H1 (cell line): ENCODE results near the gene FOXL3.

Experiments
- CBX8 ChIP-seq: fragments of 300-800, 300-1000 bp; sonication (generic); IDR thresholded peaks from 2 replicates; pipeline ENCODE4 v1.7.1; 2016; ENCODE audit warnings: low read depth, low read length, borderline replicate concordance
- E2F6 ChIP-seq: IDR thresholded peaks from 2 replicates; pipeline ENCODE4 v1.6.1; 2012; ENCODE audit warnings: inconsistent platforms
- EP300 ChIP-seq, 2 experiments: IDR thresholded peaks; 1 replicate in 1 of 2; 2 replicates in 1 of 2; pipeline ENCODE4 v1.6.1; 2011 to 2012; ENCODE audit warnings: low read depth in 2 of 2, low read length in 2 of 2, mild to moderate bottlenecking in 2 of 2, borderline replicate concordance in 1 of 2, inconsistent platforms in 1 of 2, moderate library complexity in 1 of 2
- MAFK ChIP-seq: IDR thresholded peaks from 2 replicates; pipeline ENCODE4 v1.6.1; 2012; ENCODE audit warnings: low read depth, mild to moderate bottlenecking, improper control_type of control experiment, low read length
- MAX ChIP-seq: IDR thresholded peaks from 2 replicates; pipeline ENCODE4 v1.6.1; 2012; ENCODE audit warnings: inconsistent platforms
- RAD21 ChIP-seq, 2 experiments: IDR thresholded peaks in 1 of 2; conservative IDR thresholded peaks in 1 of 2; 2 replicates each; pipeline ENCODE4 v1.6.1; 2011; ENCODE audit warnings: low read depth in 2 of 2, low read length in 2 of 2, improper control_type of control experiment in 1 of 2, inconsistent platforms in 1 of 2, mild to moderate bottlenecking in 1 of 2, moderate library complexity in 1 of 2
- SIX5 ChIP-seq: IDR thresholded peaks from 2 replicates; pipeline ENCODE4 v1.6.1; 2011; ENCODE audit warnings: mild to moderate bottlenecking, low read depth, low read length
- TBP ChIP-seq: IDR thresholded peaks from 2 replicates; pipeline ENCODE4 v1.6.1; 2011; ENCODE audit warnings: low read depth, low read length, improper control_type of control experiment
- YY1 ChIP-seq: IDR thresholded peaks from 2 replicates; pipeline ENCODE4 v1.6.1; 2011; ENCODE audit warnings: low read depth, mild to moderate bottlenecking, low read length
- TF ChIP-seq, protein P1 (sequence below), 3 experiments: IDR thresholded peaks; 1 replicate in 2 of 3; 2 replicates in 1 of 3; pipeline versions ENCODE4 v1.5.1 to v1.6.1; 2011; ENCODE audit warnings: low read length in 3 of 3, mild to moderate bottlenecking in 3 of 3, inconsistent platforms in 2 of 3, low read depth in 1 of 3, moderate library complexity in 1 of 3; ENCODE audit not compliant: insufficient read depth in 1 of 3; ENCODE audit errors: control extremely low read depth in 1 of 3

DNA sequence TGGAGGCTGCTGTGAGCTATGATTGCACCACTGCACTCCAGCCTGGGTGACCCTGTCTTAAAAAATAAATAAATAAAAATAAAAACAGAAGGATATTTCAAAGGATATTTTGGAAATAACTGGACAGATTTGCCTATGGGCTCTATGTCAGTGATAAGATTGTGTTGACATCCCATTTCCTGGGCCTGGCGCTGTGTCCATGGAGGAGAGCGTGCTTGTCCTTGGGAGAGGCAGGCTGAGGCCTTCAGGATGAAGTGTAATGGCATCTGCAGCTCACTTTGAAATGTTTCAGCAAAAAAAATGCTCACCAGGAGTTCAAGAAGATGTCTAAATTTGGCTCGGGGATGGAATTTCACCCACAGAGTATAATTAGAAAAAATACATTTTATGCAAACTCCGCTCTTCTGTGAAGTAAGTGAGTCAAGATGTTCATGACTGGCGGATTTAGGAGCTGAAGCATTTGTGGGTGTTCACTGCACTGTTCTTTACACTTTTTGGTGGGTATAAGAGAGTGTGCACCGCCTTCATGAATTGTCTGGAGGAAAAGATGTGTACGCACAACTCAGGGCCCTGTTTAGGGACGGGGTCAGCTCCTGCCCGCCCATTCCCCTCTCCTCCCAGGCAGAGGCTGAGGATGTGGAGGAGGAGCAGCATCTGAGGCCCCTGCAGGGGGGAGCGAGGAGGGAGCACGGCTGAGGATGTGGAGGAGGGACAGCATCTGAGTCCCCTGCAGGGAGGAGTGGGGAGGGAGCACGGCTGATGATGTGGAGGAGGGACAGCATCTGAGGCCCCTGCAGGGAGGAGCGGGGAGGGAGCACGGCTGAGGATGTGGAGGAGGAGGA lies 18.5 kb upstream of the FOXL3 start:
- TF ChIP-seq, protein P1, sequence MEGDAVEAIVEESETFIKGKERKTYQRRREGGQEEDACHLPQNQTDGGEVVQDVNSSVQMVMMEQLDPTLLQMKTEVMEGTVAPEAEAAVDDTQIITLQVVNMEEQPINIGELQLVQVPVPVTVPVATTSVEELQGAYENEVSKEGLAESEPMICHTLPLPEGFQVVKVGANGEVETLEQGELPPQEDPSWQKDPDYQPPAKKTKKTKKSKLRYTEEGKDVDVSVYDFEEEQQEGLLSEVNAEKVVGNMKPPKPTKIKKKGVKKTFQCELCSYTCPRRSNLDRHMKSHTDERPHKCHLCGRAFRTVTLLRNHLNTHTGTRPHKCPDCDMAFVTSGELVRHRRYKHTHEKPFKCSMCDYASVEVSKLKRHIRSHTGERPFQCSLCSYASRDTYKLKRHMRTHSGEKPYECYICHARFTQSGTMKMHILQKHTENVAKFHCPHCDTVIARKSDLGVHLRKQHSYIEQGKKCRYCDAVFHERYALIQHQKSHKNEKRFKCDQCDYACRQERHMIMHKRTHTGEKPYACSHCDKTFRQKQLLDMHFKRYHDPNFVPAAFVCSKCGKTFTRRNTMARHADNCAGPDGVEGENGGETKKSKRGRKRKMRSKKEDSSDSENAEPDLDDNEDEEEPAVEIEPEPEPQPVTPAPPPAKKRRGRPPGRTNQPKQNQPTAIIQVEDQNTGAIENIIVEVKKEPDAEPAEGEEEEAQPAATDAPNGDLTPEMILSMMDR (IDR thresholded peaks at IDR 0.05; ENCODE audit: control extremely low read depth in 1 of 3, insufficient read depth in 1 of 3, low read depth in 1 of 3, low read length in 3 of 3) = no peak
- no peak for TF ChIP-seq EP300 (IDR thresholded peaks at IDR 0.05; ENCODE audit: borderline replicate concordance in 1 of 2, low read depth in 2 of 2, low read length in 2 of 2)
- TF ChIP-seq RAD21 (IDR thresholded peaks at IDR 0.05 in 1 of 2, conservative IDR thresholded peaks at IDR 0.05 in 1 of 2; ENCODE audit: low read depth in 2 of 2, low read length in 2 of 2) = no peak
- TF ChIP-seq CBX8 = no peak
- no peak for TF ChIP-seq MAX
- TF ChIP-seq SIX5 = no peak
- no peak for TF ChIP-seq YY1
- TF ChIP-seq MAFK = no peak
- no peak for TF ChIP-seq E2F6
- TF ChIP-seq TBP = no peak
